Body of pancreas (tissue), 4 donors: ENCODE data around the gene EBF3.

ENCODE experiments used
- CTCF ChIP-seq, 7 experiments: fragments of 450-650 bp in 4 of 7; fragments of 200-600 bp in 3 of 7; sonication (generic) in 3 of 7; IDR thresholded peaks; one replicate each; pipeline ENCODE4 v1.5.1; 2016 to 2019; ENCODE audit warnings: antibody characterized with exemption in 7 of 7
- POLR2A ChIP-seq, 3 donors: fragments of 450-650 bp; IDR thresholded peaks; one replicate each; pipeline ENCODE4 v1.6.1; 2016; ENCODE audit warnings: antibody characterized with exemption in 3 of 3, mild to moderate bottlenecking in 2 of 3

DNA sequence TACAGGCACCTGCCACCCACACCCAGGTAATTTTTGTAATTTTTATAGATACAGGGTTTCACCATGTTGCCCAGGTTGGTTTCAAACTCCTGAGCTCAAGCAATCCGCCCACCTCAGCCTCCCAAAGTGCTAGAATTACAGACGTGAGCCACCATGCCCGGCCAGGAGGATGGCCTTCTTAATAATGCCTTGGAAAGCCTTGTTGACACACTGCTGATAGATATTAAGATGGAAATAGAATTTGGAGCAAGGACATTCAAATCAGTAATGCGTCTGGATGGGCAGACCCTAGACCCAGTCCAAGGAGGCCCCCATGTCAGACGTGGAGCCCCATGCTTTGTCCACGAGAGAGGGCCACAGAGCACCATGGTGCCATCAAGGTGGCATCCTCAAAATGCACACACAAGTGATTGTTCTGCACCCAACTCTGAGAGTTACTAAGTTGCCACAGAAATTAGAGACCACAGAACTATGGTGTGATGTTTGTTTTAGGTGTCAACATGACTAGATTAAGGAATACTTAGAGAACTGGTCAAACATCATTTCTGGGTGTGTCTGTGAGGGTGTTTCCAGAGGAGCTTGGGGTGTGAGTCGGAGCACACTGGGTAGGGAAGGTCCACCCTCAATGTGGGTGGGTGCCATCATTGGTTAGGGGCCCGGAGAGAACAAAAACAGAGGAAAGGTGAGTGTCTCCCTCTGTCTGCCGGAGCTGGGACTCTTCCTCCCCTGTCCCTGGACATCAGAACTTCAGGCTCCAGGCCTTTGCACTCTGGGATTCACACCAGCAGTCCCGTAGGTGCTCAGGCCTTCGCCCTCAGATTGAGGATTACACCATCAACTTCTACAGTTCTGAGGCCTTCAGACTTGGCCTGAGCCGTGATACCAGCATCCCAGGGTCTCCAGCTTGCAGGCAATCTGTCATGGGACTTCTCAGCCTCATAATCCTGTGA lies 34.5 kb downstream of the EBF3 start:
- no peak for TF ChIP-seq POLR2A (IDR thresholded peaks at IDR 0.05)
- TF ChIP-seq CTCF (IDR thresholded peaks at IDR 0.05), result no peak
